Right cardiac atrium (tissue), 5 donors: Measurements from ENCODE around the gene PRDM1. TPM values are rescaled to one million over a fixed set of nuclear protein-coding genes. Genes with fewer than 3 reads are reported as not detected.
"Not testable (repeated sequence)": the region's sequence is repeated elsewhere in the genome, so short reads cannot be mapped to it uniquely, and the experiment has no call there.

Experiments used
- ATAC-seq, 2 donors: fragments of 200-7000 bp; cut with Tn5 transposase; one replicate each; pipeline versions ENCODE4 v1.8.0 to v1.9.1; 2020; ENCODE audit warnings: moderate library complexity in 2 of 2, mild to moderate bottlenecking in 1 of 2
- DNase-seq, 3 donors: peaks; one replicate each; pipeline ENCODE4 v3.0.0-alpha.2; 2020
- H3K27ac ChIP-seq: one replicate; pipeline ENCODE4 v1.5.1; 2013; ENCODE audit warnings: mild to moderate bottlenecking, low read length, control low read depth, moderate library complexity
- H3K27me3 ChIP-seq: one replicate; pipeline ENCODE4 v1.6.1; 2013; ENCODE audit not compliant: control insufficient read depth, insufficient read depth
- H3K4me1 ChIP-seq: one replicate; pipeline ENCODE4 v1.6.1; 2013; ENCODE audit warnings: low read length; ENCODE audit not compliant: control insufficient read depth, insufficient read depth
- H3K4me3 ChIP-seq: one replicate; pipeline ENCODE4 v1.5.1; 2013; ENCODE audit warnings: low read length, control low read depth
- H3K9me3 ChIP-seq: one replicate; pipeline ENCODE4 v1.6.1; 2013; ENCODE audit warnings: low read length; ENCODE audit not compliant: control insufficient read depth
- WGBS: extraction: QIAGEN DNeasy Blood & Tissue Kit; methylation state at CpG from one replicate; pipeline ENCODE4 v1.1.7; 2013; 5-methylcytosine and 5-hydroxymethylcytosine counted together
- intact Hi-C, 4 donors: fragments of 100-400 bp; cut with DNase I; formaldehyde crosslinking; loops; one replicate each; pipeline versions ENCODE4 v1.11.0 to v1.14.0; 2022 to 2023
- polyA plus RNA-seq: library from polyadenylated mRNA; stranded (reverse); fragments of 200-250 nt; gene quantifications from one replicate; pipeline ENCODE4 v1.2.3, GENCODE V29; 2013
- total RNA-seq, 4 donors: library from RNA; stranded (reverse); fragmentation: NEBNext Ultra II Directional; extraction: Animal tissue kit (Norgen Biotek cat#: 25700); gene quantifications; one replicate each; pipeline ENCODE4 v1.2.1, GENCODE V29; 2021
- donor health status: healthy with polysubstance abuse.
- donor health status: DM: no; HTN: yes; CAD: no.
- donor health status: DM: no; HTN: no; CAD: no.
- donor health status: DM: no; HTN: yes; CAD: no; lungs with severe emphysema.
- donor health status: DM: yes; HTN: yes; CAD: no.

Gene PRDM1
- total and polyA plus RNA-seq, 5 donors, result 0.41 to 1.5 (median 1.4) TPM

GRCh38 chr6:106145144-106145543 is 59.0 kb downstream of the PRDM1 start:
- 44% methylated on average over 4 of the region's 4 CpGs for WGBS
- no peak for DNase-seq
- no peak for ATAC-seq
- intact Hi-C loops, result no loop called here
- Histone ChIP-seq H3K9me3 (no peaks in the 10 kb centered on the region), H3K27me3 (no peaks in the 10 kb centered on the region), H3K27ac (no peak overlapping the region), H3K4me3 (no peak overlapping the region), H3K4me1 (peaks cover 3% of the 10 kb centered on the region)

GRCh38 chr6:106145741-106146227 is 59.6 kb downstream of the PRDM1 start:
- H3K4me3 ChIP-seq, result no peak overlapping the region
- peaks cover 3% of the 10 kb centered on the region for H3K4me1 ChIP-seq
- intact Hi-C loops, result no loop called here
- no peak overlapping the region for H3K27ac ChIP-seq
- no peaks in the 10 kb centered on the region for H3K27me3 ChIP-seq
- DNase-seq, result no peak
- H3K9me3 ChIP-seq, result no peaks in the 10 kb centered on the region
- 36% methylated on average over 7 of the region's 7 CpGs for WGBS
- no peak for ATAC-seq

- no peak overlapping the region for H3K4me3 ChIP-seq
- no peak for ATAC-seq
- WGBS, result 93% methylated on average over 2 of the region's 2 CpGs
- H3K27ac ChIP-seq, result no peak overlapping the region
- no peak for DNase-seq
- H3K27me3 ChIP-seq, result no peaks in the 10 kb centered on the region
- peaks cover 2% of the 10 kb centered on the region for H3K4me1 ChIP-seq
- H3K9me3 ChIP-seq, result no peaks in the 10 kb centered on the region
- intact Hi-C loops, result no loop called here
Measured at GRCh38 chr6:106146852-106147351, 60.8 kb downstream of the PRDM1 start.

GRCh38 chr6:106147476-106147875 is 61.3 kb downstream of the PRDM1 start:
- H3K4me3 ChIP-seq, result no peak overlapping the region
- H3K9me3 ChIP-seq, result no peaks in the 10 kb centered on the region
- DNase-seq (no peak), ATAC-seq (no peak)
- intact Hi-C loops, result no loop called here
- no peak overlapping the region for H3K27ac ChIP-seq
- WGBS, result 68% methylated on average over 2 of the region's 2 CpGs
- H3K4me1 ChIP-seq, result no peaks in the 10 kb centered on the region
- no peaks in the 10 kb centered on the region for H3K27me3 ChIP-seq

GRCh38 chr6:106149472-106150069 is 63.4 kb downstream of the PRDM1 start:
- intact Hi-C loops, result no loop called here
- Histone ChIP-seq H3K4me1 (no peaks in the 10 kb centered on the region), H3K4me3 (no peak overlapping the region), H3K27ac (no peak overlapping the region), H3K9me3 (no peaks in the 10 kb centered on the region), H3K27me3 (no peaks in the 10 kb centered on the region)
- no peak for DNase-seq
- no peak for ATAC-seq
- WGBS, result 90% methylated on average over 1 of the region's 1 CpG

- H3K27me3 ChIP-seq, H3K9me3 ChIP-seq, intact Hi-C loops, H3K27ac ChIP-seq, H3K4me3 ChIP-seq, H3K4me1 ChIP-seq, ATAC-seq, DNase-seq: not testable (repeated sequence)
- 85% methylated on average over 3 of the region's 3 CpGs for WGBS
Measured at GRCh38 chr6:106152476-106152875, 66.3 kb downstream of the PRDM1 start.

- no peak for ATAC-seq
- Histone ChIP-seq H3K4me3 (no peak overlapping the region), H3K4me1 (no peaks in the 10 kb centered on the region), H3K27ac (no peak overlapping the region), H3K9me3 (no peaks in the 10 kb centered on the region), H3K27me3 (no peaks in the 10 kb centered on the region)
- 71% methylated on average over 4 of the region's 4 CpGs for WGBS
- no peak for DNase-seq
- intact Hi-C loops, result no loop called here
Measured at GRCh38 chr6:106152952-106153351, 66.8 kb downstream of the PRDM1 start.

- DNase-seq, result no peak
- H3K27ac ChIP-seq, result no peak overlapping the region
- H3K27me3 ChIP-seq, result no peaks in the 10 kb centered on the region
- WGBS, result 95% methylated on average over 8 of the region's 8 CpGs
- intact Hi-C loops, result no loop called here
- ATAC-seq, result no peak
- H3K4me3 ChIP-seq, result no peak overlapping the region
- H3K9me3 ChIP-seq, result no peaks in the 10 kb centered on the region
- H3K4me1 ChIP-seq, result no peaks in the 10 kb centered on the region
Measured at GRCh38 chr6:106154326-106154725, 68.2 kb downstream of the PRDM1 start.

- WGBS, result 61% methylated on average over 12 of the region's 12 CpGs
- Histone ChIP-seq H3K27me3 (no peaks in the 10 kb centered on the region), H3K4me1 (no peaks in the 10 kb centered on the region), H3K27ac (no peak overlapping the region), H3K9me3 (no peaks in the 10 kb centered on the region), H3K4me3 (no peak overlapping the region)
- ATAC-seq, result no peak
- no peak for DNase-seq
- intact Hi-C loops, result no loop called here
Measured at GRCh38 chr6:106155219-106155830, 69.2 kb downstream of the PRDM1 start.

- Histone ChIP-seq H3K4me3 (no peak overlapping the region), H3K27me3 (no peaks in the 10 kb centered on the region), H3K4me1 (no peaks in the 10 kb centered on the region), H3K27ac (no peak overlapping the region), H3K9me3 (no peaks in the 10 kb centered on the region)
- WGBS, result 76% methylated on average over 3 of the region's 3 CpGs
- no peak for ATAC-seq
- no peak for DNase-seq
- intact Hi-C loops, result no loop called here
Measured at GRCh38 chr6:106156413-106156812, 70.3 kb downstream of the PRDM1 start.

GRCh38 chr6:106156863-106157262 is 70.7 kb downstream of the PRDM1 start:
- Histone ChIP-seq H3K9me3 (no peaks in the 10 kb centered on the region), H3K27ac (no peak overlapping the region), H3K27me3 (no peaks in the 10 kb centered on the region), H3K4me3 (no peak overlapping the region), H3K4me1 (no peaks in the 10 kb centered on the region)
- intact Hi-C loops, result no loop called here
- ATAC-seq, result no peak
- WGBS, result 55% methylated on average over 3 of the region's 3 CpGs
- no peak for DNase-seq
